ENCODE data around the gene SP140L.

GRCh38 chr2:230408244-230408842 lies 81.3 kb downstream of the SP140L start:
- no peak for TF ChIP-seq CTCF (IDR thresholded peaks at IDR 0.05)
- TF ChIP-seq POLR2A (IDR thresholded peaks at IDR 0.05), result no peak
